WI38 (cell line): ENCODE results near the gene PTK7.

Source experiments
- H3K4me3 ChIP-seq: 2 replicates; pipeline ENCODE4 v1.5.1; 2011; ENCODE audit warnings: low read depth, mild to moderate bottlenecking, control low read depth, low read length
- CTCF ChIP-seq: IDR thresholded peaks from 2 replicates; pipeline ENCODE4 v1.5.1; 2012; ENCODE audit warnings: low read depth, mild to moderate bottlenecking, control low read depth, low read length

PTK7 gene

GRCh38 chr6:43045371-43045930, 30.7 kb upstream of the PTK7 start:
- TF ChIP-seq CTCF: no peak
- H3K4me3 ChIP-seq: no peak overlapping the region

GRCh38 chr6:43047998-43048397, 28.1 kb upstream of the PTK7 start:
- no peak for TF ChIP-seq CTCF
- no peak overlapping the region for H3K4me3 ChIP-seq

GRCh38 chr6:43050981-43051380, 25.1 kb upstream of the PTK7 start:
- H3K4me3 ChIP-seq: no peak overlapping the region
- no peak for TF ChIP-seq CTCF

DNA sequence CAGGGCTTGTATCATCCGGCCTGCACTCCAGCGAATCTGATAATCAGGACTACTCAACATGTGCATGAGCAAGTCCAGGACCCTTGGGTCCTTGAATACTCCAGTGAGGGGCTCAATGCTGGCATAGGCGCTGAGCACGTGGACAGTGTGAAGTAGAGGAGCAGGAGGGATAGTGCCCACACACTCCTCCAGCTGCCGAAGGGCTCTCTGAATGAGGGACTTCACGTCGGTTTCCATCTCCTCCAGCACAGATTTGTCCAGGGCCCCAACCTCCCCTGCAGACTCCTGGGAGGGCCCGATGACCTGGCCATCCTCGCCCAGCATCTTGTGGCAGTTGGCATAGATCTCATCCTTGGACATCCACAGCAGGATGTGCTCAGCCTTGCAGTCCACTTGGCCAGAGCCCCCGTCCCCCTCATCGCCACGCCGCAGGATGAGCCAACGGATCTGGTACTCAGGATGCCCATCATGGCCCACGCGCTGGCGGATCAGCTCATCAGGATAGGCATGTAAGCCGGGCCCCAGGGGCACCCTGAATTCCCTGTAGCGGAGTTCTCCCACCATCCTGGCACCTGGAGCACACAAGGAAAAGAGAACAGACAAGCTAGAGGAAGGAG, 23.8 kb upstream of the PTK7 start:
- TF ChIP-seq CTCF: no peak

DNA sequence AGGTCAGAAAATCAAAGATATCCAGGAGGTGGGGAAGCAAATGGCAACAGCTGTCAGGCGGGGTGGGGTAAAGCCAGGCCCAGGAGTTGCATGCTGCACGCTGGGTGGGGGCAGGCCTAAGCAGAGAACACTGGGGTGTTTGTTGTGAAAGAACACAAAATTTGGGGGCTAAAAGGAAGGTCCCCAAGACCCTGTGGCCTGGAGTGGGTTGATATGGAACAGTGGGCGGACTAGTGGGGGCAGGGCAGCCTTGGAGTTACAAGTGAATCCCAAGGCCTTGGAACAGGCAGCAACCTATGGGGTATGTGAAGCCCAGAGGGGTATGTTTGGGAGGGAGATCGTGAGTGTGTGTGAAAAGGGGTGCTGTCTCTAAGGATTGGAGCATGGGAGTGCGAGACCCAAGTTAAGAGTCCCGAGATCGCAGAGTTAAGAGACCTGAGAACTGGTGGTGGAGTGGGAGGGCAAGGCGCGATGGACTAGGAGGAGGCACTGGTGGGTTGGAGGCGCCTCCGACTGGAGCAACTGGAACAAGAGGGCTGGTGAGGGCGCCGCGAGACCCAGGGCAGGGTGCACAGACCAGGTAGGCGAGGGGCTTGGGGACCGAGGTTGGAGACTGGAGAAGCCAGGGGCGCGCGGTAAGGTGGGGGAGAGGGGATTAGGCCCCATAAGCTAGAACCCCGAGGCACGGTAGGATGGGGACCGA, 23.1 kb upstream of the PTK7 start:
- peak overlapping the region; percentile 74 for H3K4me3 ChIP-seq
- no peak for TF ChIP-seq CTCF

More for the DNA sequence above, 23.8 kb upstream of the PTK7 start:
- H3K4me3 ChIP-seq: peak overlapping the region; percentile 74

GRCh38 chr6:43053545-43054205, 22.4 kb upstream of the PTK7 start, which contains the start of gene CUL7:
CUL7 (minus strand) TSS chr6:43053851; CDS start chr6:43052788, 1,063 bp downstream.
- TF ChIP-seq CTCF: no peak
- H3K4me3 ChIP-seq: peak within 1 kb of the TSS; percentile 74
